ENCODE data around the gene TMEM30A. TPM values are rescaled to one million over a fixed set of nuclear protein-coding genes. Genes with fewer than 3 reads are reported as not detected.

Gene TMEM30A
- total RNA-seq, 2 donors from 2014 or later, result 55.2 to 82.8 TPM

DNA sequence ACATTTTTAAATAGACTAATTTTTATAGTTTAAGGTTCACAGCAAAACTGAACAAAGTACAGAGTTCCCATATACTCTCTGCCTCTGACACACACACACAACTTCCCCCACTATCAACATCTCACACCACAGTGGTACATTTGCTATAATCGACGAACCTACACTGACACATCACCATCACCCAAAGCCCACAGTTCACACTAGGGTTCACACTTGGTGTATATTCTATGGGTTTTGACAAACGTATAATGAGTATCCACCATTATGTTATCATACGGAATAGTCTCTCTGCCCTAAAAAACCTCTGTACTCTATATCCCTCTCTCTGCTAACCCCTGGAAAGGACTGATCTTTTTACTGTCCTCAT, 15.6 kb downstream of the TMEM30A start:
- DNase-seq, result no peak
- intact Hi-C loops (cut with DNase I), result loop anchor here in 1 of 2 donors (10.0 kb wide), 1 partner anchor 256 kb away; no protein-coding TSS in a partner anchor
- no peak for ATAC-seq

DNA sequence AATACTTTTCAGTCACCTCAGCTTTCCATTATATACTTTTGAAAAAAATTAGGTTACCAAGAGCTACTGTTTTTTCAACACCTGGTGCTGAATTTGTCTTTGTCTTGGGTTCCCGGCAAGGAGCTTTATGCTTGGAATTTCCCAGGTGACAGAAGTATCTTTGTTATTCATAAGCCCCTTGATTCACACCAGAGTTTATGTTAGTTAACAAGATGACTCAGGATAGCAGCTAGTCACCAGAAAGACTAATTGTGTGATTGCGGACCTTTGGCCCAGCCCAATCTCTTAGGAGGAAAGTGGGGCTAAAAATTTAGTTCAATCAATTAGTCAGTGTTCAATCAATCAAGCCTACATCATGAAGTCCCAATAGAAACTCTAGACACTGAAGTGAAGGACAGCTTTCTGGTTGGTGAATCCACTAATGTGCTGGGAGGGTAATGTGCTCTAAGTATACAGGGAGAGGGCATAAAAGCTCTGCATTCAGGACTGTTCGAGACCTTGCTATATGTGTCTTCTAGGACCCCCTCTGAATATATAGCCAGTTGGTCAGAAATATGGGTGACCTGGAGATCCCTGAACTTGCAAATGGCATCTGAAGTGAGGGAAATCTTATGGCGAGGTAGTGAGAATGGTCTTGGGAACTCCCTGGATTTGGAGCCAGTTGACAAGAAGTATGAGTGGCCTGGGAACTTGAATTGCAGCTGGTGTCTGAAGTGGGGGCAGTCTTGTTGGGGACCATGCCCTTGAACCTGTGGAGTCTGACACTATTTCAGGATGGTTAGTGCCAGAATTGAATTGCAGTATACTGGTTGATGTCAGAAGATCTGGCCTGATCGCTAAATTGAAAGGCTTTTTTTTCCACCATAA, 16.2 kb downstream of the TMEM30A start:
- no peak for DNase-seq
- no peak for ATAC-seq
- intact Hi-C loops (cut with DNase I), result loop anchor here in 1 of 2 donors (10.0 kb wide), 1 partner anchor 256 kb away; no protein-coding TSS in a partner anchor

DNA sequence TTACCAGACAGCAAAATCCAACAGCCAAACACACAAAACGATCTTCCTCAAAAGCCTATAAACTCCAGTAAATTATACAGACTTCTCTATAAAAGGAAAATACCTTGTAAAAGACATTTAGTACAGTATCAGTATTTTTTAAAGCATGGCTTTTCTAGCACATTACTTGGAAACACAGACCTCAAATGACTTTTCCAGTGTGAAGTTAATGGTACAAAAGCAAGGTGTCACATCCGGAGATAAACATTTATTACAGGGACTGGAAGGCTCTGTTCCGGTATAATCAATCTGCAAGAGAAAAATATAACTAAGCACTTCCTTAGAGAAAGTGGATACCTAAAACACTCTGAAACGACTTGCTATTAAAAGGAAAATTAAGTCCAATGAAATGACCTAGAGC, 17.1 kb downstream of the TMEM30A start:
- intact Hi-C loops (cut with DNase I), result loop anchor here (2.0 to 10.0 kb wide), 2 partner anchors 257 to 259 kb away; no protein-coding TSS in a partner anchor
- ATAC-seq (peak; percentile 28 to 44), DNase-seq (no peak)

DNA sequence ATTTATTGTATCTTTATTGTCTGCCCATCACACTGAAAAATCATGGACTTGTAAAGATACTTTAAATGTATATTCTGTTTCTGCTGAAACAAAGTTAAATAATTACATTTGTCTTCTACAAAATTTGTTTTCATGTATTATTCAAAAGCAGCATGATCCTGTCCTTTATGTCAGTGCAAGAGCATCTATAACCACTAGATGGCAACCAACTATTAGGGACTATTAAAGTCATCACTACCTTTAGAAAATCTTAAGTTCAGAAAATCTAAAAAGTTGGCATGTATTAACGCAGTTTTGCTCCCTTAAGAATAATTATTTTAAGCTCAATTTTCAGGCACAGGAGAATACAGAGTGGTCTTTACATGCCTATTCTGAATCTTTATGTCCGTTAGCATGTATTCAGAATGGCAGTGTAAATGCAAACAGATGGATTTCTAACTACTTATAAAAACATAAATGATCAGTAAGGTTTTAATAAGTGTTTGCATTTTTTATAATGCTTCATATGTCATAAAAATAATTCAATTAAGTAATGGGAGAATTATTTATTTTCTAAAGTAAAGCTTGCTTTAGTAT, 17.8 kb downstream of the TMEM30A start:
- ATAC-seq, result peak; percentile 57 to 72
- intact Hi-C loops (cut with DNase I), result loop anchor here (2.0 to 10.0 kb wide), 2 partner anchors 258 to 260 kb away; no protein-coding TSS in a partner anchor
- no peak for DNase-seq

DNA sequence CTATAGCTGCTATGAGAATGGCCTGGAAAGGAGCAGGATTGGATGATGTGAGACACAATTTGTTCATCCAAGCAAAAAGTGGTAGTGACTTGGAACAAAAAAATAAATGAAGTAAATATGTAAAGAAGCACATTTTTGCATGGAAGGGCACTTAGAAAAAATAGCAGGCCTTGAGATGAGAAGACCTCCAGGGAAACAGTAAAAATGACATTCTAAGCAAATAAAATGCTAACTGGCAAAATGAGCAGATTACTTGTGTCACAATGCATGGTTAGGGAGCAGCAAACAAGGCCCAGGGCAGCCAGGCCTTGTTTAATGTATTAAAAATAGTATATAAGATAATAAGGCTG, 21.2 kb downstream of the TMEM30A start:
- no peak for ATAC-seq
- no peak for DNase-seq
- intact Hi-C loops (cut with DNase I), result loop anchor here in 1 of 2 donors (10.0 kb wide), 1 partner anchor 261 kb away; no protein-coding TSS in a partner anchor

DNA sequence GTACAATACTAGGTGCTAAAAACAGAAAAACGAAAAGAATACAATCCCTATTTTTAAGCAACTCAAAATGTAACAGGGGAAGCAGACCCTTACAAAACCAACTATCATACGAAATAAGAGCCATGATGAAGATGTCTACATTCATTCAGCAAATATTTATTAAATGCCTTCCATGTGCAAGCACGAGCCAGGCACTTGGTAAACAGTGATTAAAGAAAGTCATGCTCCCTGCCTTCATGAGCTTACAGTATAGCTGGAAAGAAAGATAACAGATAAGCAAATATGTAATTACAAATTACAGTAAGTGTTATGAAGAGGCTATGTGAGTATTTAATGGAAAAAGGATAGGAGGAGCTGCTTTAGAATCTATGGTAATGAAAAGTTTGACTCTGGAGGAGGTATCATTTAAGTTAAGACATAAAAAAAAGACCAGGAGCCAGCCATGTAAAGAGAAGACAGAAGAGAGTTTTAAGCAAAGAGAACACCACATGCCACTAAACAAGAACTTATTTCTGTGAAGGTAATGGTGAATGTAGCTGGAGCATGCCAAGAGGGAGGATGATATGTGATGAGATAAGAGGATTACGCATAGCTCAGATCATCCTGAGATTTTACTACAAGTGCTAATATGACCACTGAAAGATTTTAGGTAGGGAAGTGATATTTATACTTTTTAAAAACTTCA, 21.7 kb downstream of the TMEM30A start:
- intact Hi-C loops (cut with DNase I), result loop anchor here in 1 of 2 donors (10.0 kb wide), 1 partner anchor 262 kb away; no protein-coding TSS in a partner anchor
- no peak for DNase-seq
- ATAC-seq, result no peak

DNA sequence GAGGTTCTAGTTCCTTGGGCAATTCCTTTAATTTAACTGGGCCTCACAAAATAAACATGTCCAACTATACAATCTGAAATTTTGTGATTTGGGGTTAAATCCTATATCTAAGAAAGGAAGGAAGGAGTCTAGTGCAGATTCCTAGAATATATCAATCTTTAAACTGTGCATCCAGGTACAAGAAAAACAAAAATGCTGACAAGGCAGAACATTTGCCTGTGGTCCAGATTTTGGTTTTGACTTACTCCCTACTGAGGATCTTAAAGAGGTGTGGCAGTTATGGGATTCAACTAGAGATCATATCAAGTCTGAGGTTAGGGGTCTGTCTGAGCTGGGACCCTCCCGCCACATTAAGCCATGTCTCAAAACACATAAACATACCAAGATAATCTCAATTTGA, 23.3 kb downstream of the TMEM30A start:
- intact Hi-C loops (cut with DNase I), result loop anchor here in 1 of 2 donors (10.0 kb wide), 1 partner anchor 264 kb away; no protein-coding TSS in a partner anchor
- ATAC-seq (no peak), DNase-seq (no peak)

DNA sequence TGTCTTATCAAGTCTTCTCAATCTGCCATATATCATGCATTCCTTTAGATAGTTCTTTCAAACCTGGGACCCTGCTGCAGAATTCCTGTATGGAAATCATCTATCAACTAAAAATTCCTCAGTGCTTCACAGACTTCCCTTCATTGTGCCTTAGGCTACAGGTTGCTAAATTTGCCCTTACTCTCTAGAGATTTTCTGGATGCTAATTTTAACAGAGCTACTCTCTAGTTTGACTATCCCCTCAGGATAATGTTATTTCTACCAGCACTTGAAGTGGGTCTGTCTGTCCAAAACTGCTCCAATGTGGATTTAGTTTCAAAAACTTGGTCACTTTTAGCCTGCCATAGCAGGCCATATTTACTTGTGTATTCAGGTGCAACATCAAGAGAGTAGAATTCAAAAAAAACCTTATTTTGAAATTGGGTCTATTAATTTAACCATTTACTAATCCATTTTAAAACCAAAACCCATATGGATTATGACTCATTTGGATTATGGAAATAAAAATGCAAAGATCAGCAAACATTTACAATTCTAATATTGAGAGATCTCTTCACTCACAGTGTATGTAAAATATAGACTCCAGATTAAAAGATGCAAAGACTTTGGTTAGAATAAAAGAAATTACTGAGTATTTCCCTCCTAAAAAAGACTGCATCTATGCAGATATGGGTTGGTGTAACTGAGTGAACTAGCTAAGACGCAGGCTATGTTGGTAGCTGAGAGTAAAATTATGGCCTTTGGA, 27.1 kb downstream of the TMEM30A start:
- ATAC-seq (no peak), DNase-seq (no peak)
- intact Hi-C loops (cut with DNase I), result no loop called here

DNA sequence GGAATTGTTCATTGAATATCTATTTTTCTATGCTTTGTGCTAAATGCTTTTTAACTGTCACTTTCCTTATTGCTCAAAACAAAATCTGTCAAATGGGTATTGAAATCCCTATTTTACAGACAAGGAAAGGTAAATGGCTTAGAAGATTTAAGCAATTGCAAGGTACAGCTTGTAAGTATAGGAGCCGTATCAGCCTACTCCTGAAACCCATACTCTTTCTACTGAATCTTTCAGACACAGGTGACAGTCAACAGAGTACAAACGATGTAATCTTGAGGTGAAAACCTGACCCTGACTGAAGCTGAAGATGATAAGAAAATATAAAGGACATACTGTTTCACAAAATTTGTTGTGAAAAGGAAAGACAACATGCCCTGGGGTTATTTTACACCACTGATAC, 34.0 kb downstream of the TMEM30A start:
- DNase-seq (no peak), ATAC-seq (no peak)
- intact Hi-C loops (cut with DNase I), result no loop called here

DNA sequence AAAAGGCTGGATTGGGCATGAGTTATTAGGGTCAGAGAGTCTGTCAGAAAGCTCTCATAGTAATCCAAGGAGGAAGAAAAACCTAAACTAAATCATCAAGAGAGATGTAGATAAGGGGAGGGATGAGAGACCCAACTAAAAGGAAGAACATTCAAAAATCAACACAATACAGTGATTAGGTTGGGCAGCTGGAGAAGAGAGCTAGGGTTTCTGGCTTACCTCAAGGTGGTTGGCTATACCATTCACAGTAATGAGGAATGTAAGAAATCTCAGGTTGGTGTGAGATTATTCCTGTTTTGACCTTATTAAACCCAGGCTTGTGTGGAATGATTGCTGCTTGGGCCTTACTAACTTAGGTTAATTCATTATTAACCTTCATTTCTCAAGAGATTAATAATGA, 34.8 kb downstream of the TMEM30A start:
- no peak for DNase-seq
- no peak for ATAC-seq
- intact Hi-C loops (cut with DNase I), result no loop called here

DNA sequence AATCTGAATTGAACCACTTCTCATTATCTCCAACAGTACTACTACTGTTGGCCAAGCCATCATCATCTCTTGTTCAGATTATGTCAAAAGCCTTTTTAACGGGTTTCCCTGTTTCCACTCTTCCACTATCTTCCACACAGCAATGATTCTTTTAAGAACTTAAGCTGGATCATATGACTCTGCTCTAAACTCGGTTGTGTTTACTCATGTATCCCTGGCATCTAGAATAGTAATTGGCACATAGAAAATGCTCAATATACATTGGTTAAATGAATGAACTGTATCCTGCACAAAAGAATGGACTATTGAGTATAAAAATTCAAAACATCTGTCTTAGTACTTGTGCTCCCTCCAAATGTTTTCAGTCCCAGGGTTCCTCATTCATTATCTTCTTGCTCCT, 38.2 kb downstream of the TMEM30A start:
- intact Hi-C loops (cut with DNase I), result no loop called here
- no peak for DNase-seq
- no peak for ATAC-seq

DNA sequence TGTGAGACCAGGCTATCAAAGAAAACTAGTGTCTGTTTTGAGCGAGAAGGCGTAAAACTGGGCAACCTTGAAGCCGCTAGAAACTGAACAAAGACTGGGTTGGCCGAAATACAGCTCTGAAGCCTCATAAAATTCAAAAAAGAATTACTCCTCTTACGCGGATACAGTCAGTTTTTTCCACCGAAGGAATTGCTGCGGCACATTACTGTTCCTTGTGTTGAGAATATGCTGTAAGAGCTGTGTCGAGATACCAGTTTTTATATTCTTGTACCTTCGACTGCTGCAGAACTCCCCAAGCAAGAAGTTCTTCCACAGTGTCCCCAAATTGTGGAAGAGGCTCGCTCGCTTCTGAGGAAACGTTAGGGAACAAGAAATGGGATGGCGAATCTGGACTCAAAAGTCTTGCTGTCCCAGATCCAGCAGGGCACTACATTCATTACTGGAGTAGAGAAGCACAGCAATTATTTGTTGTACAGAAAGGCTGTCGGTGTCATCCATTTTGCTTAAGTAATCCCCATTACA, 40.5 kb downstream of the TMEM30A start:
- DNase-seq (no peak), ATAC-seq (peak in 1 of 2 donors; percentile 1)
- intact Hi-C loops (cut with DNase I), result no loop called here

DNA sequence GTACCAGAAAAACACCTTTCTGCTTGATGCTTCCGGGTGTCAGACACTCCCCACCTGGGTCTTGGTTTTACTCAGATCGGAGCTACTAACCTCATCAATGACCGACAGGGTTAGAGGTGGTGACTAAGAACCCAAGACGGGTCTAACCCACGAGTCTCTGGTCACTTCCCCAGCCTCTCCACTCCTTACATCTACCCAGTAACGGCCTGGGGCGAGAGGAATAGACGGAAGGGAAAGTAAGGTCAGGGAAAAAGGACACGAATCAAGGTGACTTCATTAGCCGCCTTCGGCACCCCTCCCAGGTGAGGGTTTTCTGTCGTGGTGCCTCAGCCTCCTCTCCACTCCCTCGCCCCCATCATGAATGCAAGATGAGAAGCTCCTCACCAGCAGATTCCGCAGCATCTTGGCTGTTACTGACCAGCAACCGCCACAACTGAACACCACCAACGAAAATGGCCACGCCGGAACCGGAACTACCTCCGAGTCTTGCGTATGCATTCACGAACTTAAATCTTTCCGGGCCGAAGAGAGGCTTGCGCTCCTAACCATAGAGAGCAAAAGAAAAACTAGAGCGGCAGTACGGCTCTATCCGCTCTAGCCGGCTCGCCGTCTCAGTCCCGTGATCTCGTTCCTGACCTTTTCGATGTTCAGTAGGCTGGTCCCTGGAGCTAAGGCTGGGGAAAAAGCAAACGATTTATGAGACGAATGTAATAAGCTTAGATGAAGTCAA, 41.1 kb downstream of the TMEM30A start, which contains the start of gene COX7A2:
Gene COX7A2, minus strand, starts transcription at position 469 of the 730 bp plus-strand sequence. Its CDS starts 67 bp downstream, at position 402.
- peak; percentile 98 to 99 for ATAC-seq
- DNase-seq, result peak; percentile 91
- intact Hi-C loops (cut with DNase I), result no loop called here

DNA sequence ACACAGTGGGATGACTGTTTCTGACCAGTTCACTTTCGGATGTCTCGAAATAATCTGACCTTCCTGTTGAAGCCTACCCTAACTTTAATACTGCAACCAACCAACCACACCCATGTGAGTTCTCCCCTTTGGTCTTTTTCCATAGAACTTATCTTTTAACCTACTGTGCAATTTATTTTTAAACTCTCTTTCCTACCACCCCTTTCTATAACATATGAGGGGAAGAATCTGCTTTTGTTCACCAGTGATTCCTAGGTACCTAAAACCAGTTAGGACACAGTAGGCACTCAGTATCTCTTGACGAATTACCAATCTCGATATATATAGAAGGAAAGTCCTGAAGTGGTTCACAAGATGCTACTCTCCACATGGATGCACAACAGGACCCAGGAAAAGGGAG, 48.0 kb downstream of the TMEM30A start:
- intact Hi-C loops (cut with DNase I), result no loop called here
- DNase-seq (no peak), ATAC-seq (no peak)

DNA sequence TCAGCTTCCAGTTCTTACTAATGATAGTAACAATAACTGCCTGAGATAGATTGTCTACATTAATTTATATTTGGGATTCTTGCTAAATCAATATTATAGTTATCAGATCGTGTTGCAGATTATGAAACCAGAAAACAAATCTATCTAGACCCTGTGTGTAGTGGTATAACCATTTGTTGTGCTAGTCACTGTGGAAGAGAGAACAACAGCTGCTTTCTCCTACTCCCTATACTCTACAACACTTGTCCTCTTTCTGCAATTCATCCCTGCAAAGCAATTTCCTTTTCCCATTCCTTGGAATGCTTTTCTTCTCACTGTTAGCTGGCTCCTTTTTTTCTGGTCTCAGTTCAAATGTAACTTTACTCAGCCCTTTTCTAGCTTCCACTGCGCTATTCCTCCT, 49.3 kb downstream of the TMEM30A start:
- intact Hi-C loops (cut with DNase I), result no loop called here
- DNase-seq, result no peak
- no peak for ATAC-seq

DNA sequence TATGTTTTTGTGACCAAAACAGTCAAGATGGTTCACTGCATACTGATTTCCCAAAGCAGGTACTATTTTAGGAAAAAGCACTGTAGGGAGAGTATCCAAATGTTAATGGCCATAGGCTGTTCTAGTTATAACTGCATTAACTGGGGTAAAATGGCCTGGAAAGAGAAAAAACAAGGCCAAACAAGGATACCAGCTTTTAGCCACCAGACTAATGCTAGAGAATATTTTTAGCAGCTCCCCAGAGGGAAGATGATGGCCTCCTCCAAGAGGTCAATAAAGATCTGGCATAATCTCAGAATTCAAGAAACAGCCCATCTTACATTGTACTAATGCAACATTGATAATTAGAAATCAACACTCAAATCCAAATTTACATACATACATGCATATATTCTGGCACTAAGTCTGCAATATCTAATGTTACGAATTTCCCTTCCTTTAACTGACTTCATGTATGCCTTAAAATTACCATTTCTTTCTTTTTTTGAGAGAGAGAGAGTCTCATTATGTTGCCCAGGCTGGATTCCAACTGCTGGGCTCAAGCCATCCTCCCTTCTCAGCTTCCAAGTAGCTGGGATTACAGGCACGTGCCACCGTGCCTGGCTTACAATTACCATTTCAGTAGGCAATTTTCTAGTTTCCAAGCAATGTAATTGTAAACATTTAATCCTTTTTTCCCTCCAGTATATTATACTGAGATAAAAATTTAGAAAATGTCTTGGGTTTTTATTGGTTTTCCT, 50.3 kb downstream of the TMEM30A start:
- ATAC-seq (peak in 1 of 2 donors; percentile 40), DNase-seq (no peak)
- intact Hi-C loops (cut with DNase I), result no loop called here

DNA sequence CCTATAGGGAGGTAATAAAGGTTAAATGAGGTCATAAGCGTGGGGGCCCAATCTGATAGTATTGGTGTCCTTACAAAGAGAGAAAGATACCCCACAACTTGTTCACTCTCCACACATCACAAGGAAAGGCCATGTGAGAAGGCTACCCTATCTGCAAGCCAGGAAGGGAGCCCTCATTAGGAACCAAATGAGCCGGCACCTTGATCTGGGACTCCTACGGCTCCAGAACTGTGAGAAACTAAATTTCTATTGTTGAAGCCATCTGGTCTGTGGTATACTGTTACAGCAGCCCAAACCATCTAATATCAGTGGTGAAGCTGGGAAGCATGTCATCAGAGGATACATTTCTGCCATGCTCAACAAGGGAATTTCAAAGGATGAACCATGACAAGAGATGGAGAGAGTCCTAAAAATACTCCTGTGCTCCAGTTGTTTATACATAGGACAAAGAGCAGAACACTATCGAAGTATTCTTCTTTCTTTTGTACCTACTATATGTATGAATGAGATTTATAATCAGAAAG, 51.4 kb downstream of the TMEM30A start:
- ATAC-seq (no peak), DNase-seq (no peak)
- intact Hi-C loops (cut with DNase I), result no loop called here
